Calu3 (cell line): Measurements from ENCODE around the gene CPB1. TPM values are rescaled to one million over a fixed set of nuclear protein-coding genes. Genes with fewer than 3 reads are reported as not detected.

Source experiments
- BruUV-seq: library from RNA; stranded (reverse); fragments of 400-500 nt; replicated peaks from 2 replicates; lab custom pipeline; 2021; lab: Mats Ljungman, UMichigan
- CTCF ChIA-PET: fragments of 300-600 bp; sonication (Branson Sonifier 250); formaldehyde crosslinking; loops from one replicate; lab custom pipeline; 2022; ENCODE audit warnings: antibody characterized with exemption; lab: Charles Lee
- DNase-seq: peaks from one replicate; pipeline ENCODE4 v3.0.0; 2022
- H3K27ac Mint-ChIP-seq: one replicate; pipeline ENCODE4 v1.8.0; 2022; ENCODE audit warnings: mixed read lengths; ENCODE audit not compliant: unreplicated experiment
- H3K27me3 Mint-ChIP-seq: one replicate; pipeline ENCODE4 v1.8.0; 2022; ENCODE audit warnings: mixed read lengths; ENCODE audit not compliant: unreplicated experiment
- H3K36me3 Mint-ChIP-seq: one replicate; pipeline ENCODE4 v1.8.0; 2022; ENCODE audit warnings: mild to moderate bottlenecking, moderate library complexity, mixed read lengths; ENCODE audit not compliant: insufficient read depth, unreplicated experiment
- H3K4me1 Mint-ChIP-seq: one replicate; pipeline ENCODE4 v1.8.0; 2022; ENCODE audit warnings: mild to moderate bottlenecking, low read depth, mixed read lengths; ENCODE audit not compliant: unreplicated experiment
- H3K4me3 Mint-ChIP-seq: one replicate; pipeline ENCODE4 v1.8.0; 2022; ENCODE audit warnings: mild to moderate bottlenecking, low read depth, moderate library complexity, mixed read lengths; ENCODE audit not compliant: unreplicated experiment
- H3K9me3 Mint-ChIP-seq: one replicate; pipeline ENCODE4 v1.8.0; 2022; ENCODE audit warnings: low read depth, mixed read lengths; ENCODE audit not compliant: unreplicated experiment
- CTCF ChIP-seq: fragments of 200-600 bp; IDR thresholded peaks from one replicate; pipeline ENCODE4 v1.8.0; 2022; ENCODE audit warnings: antibody characterized with exemption; ENCODE audit not compliant: unreplicated experiment
- intact Hi-C: fragments of 100-400 bp; cut with micrococcal nuclease; formaldehyde crosslinking; loops from one replicate; pipeline ENCODE4 v1.10.0; 2022; ENCODE audit not compliant: unreplicated experiment
- total RNA-seq: library from RNA; stranded (reverse); gene quantifications from 2 replicates; pipeline ENCODE4 v1.2.3, GENCODE V29; 2022

Gene CPB1
- total RNA-seq, 1 experiment from 2014 or later, result not detected

- no peak for DNase-seq
- no peaks in the 10 kb centered on the region for H3K9me3 Mint-ChIP-seq
- no peak for TF ChIP-seq CTCF
- CTCF ChIA-PET, result no interaction called here
- H3K4me3 Mint-ChIP-seq, result no peak overlapping the region
- no peak overlapping the region for H3K27ac Mint-ChIP-seq
- H3K27me3 Mint-ChIP-seq, result no peaks in the 10 kb centered on the region
- H3K36me3 Mint-ChIP-seq, result no peaks in the 10 kb centered on the region
- BruUV-seq, result no TSS peak
- no peaks in the 10 kb centered on the region for H3K4me1 Mint-ChIP-seq
- intact Hi-C loops, result no loop called here
Observed at GRCh38 chr3:148901987-148902791, 74.6 kb downstream of the CPB1 start.

GRCh38 chr3:148903022-148903442 lies 75.4 kb downstream of the CPB1 start:
- Mint-ChIP-seq H3K27ac (no peak overlapping the region), H3K36me3 (no peaks in the 10 kb centered on the region), H3K4me3 (no peak overlapping the region), H3K9me3 (no peaks in the 10 kb centered on the region), H3K4me1 (no peaks in the 10 kb centered on the region), H3K27me3 (no peaks in the 10 kb centered on the region)
- no TSS peak for BruUV-seq
- TF ChIP-seq CTCF, result no peak
- CTCF ChIA-PET, result no interaction called here
- intact Hi-C loops, result no loop called here
- no peak for DNase-seq

- H3K4me1 Mint-ChIP-seq, result no peaks in the 10 kb centered on the region
- H3K27ac Mint-ChIP-seq, result no peak overlapping the region
- no TSS peak for BruUV-seq
- no peaks in the 10 kb centered on the region for H3K27me3 Mint-ChIP-seq
- intact Hi-C loops, result no loop called here
- CTCF ChIA-PET, result no interaction called here
- no peaks in the 10 kb centered on the region for H3K9me3 Mint-ChIP-seq
- DNase-seq, result no peak
- no peak for TF ChIP-seq CTCF
- H3K36me3 Mint-ChIP-seq, result no peaks in the 10 kb centered on the region
- H3K4me3 Mint-ChIP-seq, result no peak overlapping the region
Observed at GRCh38 chr3:148903941-148904340, 76.3 kb downstream of the CPB1 start.

GRCh38 chr3:148906667-148907066 lies 79.1 kb downstream of the CPB1 start:
- DNase-seq, result no peak
- Mint-ChIP-seq H3K27ac (no peak overlapping the region), H3K4me3 (no peak overlapping the region), H3K27me3 (no peaks in the 10 kb centered on the region), H3K4me1 (no peaks in the 10 kb centered on the region), H3K36me3 (no peaks in the 10 kb centered on the region), H3K9me3 (no peaks in the 10 kb centered on the region)
- CTCF ChIA-PET, result interaction anchor here (1.0 to 2.2 kb wide), 3 partner anchors 10 to 39 kb away, joined by 3 to 5 read pairs (median 3); no protein-coding TSS in a partner anchor
- intact Hi-C loops, result no loop called here
- BruUV-seq, result no TSS peak
- TF ChIP-seq CTCF, result no peak

Other genes with a start within 250 kb of the CPB1 start
- gene AGTR1, start 129.9 kb upstream of the CPB1 start, total RNA-seq, result 0.20 TPM in 1 of 2 replicates, not detected in the other
- not detected in 2 replicates for gene CPA3, start 37.5 kb downstream of the CPB1 start, total RNA-seq
- 46.7 and 49.2 TPM in 2 replicates for gene GYG1, start 163.7 kb downstream of the CPB1 start, total RNA-seq